Hematopoietic multipotent progenitor cell treated with erythropoietin and hydrocortisone succinate and interleukin-3 and kit ligand, for 8 days (in vitro differentiated cells): ENCODE results near the gene PCED1B.
"Not testable (repeated sequence)": the region's sequence is repeated elsewhere in the genome, so short reads cannot be mapped to it uniquely, and the experiment has no call there.

Experiments
- DNase-seq: peaks from one replicate; pipeline ENCODE4 v3.0.0-alpha.2; 2015

The PCED1B gene, protein sequence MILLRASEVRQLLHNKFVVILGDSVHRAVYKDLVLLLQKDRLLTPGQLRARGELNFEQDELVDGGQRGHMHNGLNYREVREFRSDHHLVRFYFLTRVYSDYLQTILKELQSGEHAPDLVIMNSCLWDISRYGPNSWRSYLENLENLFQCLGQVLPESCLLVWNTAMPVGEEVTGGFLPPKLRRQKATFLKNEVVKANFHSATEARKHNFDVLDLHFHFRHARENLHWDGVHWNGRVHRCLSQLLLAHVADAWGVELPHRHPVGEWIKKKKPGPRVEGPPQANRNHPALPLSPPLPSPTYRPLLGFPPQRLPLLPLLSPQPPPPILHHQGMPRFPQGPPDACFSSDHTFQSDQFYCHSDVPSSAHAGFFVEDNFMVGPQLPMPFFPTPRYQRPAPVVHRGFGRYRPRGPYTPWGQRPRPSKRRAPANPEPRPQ

DNA sequence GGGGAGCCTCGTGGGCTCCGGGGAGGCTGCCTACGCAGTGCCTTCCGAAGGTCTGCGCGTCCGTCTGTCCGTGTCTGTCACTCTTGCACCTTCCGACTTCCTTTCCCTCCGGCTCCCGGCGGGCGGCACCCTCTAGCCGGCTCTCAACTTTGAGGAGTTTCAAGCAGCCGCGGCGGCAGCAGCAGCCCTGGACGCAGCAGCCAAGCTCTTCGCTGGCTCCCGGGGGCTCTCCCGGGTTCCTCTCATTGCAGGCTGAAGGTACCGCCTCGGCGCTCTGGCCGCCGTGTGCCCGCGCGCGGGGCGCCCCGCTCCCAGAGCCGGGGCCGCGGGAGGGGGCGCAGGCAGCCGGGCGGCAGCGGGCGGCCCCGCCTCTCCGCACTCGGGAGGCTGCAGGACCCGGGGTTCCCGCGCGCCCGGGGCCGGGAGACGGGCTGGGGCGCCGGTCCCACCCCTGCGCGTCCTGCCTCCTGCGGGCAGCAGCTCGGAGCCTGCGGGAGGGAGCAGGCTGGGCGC is at the start of gene PCED1B, which contains the start of gene AMIGO2:
Gene PCED1B (plus strand): TSS at position 154 of the 513 bp plus-strand sequence. CDS start 155,443 bp downstream, outside the sequence.
Gene AMIGO2 (minus strand): TSS at position 492 of the 513 bp plus-strand sequence. CDS start 957 bp downstream, outside the sequence.
- DNase-seq = peak; percentile 81

DNA sequence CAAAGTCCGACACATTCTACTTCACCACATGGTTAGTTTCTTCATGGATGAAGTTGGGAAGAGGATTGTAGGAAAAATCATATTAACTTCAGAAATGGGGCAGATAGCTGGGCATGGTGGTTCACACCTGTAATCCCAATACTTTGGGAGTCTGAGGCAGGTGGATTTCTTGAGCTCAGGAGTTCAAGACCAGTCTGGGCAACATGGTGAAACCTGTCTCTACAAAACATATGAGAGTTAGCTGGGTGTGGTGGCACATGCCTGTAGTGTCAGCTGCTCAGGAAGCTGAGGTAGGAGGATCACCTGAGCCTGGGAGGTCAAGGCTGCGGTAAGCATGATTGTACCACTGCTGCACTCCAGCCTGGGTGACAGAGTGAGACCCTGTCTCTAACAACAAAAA is 49.5 kb upstream of the PCED1B start:
- no peak for DNase-seq

DNA sequence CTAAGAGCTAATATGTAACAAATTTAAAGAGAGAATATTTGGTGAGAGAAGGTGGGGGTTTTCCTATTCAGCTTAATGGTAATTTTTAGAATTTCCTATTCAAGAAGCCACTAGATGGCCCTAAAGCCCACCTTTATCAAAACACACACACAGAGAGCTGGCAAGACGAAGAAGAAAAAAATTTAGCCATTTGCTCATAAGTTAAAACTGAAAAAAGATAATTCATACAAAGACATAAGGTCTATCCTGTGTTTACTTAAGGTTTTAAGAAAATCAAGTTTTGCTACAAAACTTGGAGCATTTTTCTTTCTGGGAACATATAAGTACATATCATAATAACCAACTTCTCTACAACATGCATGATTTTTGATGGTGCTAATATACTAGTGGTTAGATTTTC is 46.8 kb upstream of the PCED1B start:
- peak; percentile 76 for DNase-seq

DNA sequence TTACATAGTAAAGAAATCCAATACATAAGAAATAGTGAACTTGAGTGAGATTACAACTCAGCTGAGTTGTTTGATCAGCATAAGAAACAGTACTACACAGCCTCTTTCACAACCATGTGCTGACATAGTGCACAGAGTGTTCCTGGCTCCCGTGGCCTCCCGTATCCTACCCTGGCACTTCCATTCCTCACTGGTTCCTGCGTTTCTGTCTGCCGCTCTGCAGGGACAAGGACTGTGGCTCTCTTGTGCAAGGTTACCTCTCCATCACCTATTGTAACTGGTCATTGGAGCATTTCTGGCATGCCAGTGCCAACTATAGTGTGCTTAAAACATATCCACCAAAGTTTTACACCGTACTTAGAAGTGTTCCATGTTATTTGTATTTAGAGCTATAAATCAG is 46.3 kb upstream of the PCED1B start:
- no peak for DNase-seq

DNA sequence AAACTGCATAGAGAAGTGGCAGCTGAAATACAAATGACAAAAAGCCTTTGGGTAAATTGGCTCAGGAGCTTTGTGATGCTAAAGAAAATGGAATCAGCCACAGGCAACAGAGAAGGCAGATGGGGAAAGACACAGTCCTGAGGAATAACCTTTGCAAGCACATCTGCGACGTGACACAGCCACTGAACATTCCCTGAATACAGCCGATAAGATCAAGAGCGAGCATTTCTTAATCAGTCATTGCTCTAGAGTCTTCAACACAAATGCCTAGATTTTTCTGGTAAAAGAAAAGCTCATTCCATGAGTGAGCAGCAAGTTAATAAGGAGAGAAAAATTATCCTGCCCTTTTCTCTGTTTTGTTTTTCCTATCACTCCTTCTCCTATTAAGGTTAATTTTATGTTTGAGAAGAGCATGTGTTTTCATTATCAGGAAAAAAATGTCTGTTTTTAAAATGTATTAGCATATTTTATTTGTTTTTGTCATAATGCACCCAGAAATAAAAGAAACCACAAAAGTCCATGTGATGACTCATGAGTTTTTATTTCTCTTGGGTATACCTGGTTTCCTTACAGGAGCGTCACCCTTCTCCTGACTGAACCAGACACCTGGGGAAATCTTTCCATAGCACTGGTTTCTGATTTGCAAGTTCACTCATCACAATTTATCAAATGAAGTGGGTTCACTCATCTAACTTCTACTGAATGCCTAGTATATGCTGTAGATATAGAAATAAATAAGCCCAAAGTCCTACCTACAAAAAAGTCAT is 45.4 kb upstream of the PCED1B start:
- no peak for DNase-seq

DNA sequence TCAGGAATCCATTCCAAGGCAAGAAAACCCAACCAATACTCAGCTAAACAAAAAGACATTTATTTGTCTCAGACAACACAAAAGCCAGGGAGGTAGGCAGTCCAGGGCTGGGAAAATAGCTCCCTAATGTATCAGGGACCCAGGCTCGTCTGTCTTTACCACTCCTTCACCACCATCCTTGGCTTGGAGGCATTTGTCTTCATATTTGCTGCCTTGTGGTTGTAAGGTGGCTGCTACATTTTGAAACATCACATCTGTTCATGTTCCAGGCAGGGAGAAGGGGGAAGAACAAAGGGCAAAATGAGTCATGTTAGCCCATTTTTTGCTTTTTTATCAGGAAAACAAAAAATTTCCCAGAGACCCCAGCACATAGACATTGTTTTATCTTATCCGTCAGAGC is 44.8 kb upstream of the PCED1B start:
- no peak for DNase-seq

DNA sequence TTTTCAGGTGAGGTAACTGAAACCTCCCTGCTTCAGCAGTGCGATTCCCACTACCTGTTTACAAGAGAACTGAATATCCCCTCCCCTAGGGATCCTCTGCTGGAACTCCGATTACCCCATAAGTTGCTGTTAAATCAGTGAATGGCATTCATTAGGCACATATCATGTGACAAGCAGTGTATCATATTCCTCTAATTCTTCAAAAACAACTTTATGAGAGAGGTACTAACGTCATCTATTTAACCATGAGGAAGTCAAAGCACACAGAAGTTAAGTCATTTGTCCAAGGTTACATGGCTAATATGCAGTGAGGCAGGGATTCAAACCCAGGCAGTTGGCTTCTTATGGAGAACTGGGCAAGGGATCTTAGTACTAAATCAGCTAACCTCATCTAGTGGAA is 43.9 kb upstream of the PCED1B start:
- no peak for DNase-seq

DNA sequence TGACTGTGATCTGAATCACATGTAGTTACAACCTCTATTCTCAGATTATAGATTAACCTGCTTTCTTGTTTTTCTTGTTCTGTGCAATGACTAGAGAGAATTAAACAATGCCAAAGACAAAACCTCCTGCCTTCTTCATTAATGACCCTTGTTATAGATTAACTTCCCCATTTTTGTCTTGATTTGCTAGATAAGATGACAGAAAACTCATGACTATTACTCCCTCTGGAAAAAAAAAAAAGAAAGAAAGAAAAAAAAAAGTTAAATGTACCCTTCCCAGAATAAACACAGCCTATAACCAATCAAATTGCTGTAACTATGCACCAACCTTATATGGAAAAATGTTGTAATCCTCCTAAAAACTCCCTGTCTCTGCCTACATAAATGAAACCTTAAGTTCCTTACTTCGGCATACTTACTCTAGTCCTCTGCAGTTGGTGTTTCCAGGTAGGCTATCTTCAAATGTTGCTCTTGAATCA is 41.1 kb upstream of the PCED1B start:
- DNase-seq = peak; percentile 8

DNA sequence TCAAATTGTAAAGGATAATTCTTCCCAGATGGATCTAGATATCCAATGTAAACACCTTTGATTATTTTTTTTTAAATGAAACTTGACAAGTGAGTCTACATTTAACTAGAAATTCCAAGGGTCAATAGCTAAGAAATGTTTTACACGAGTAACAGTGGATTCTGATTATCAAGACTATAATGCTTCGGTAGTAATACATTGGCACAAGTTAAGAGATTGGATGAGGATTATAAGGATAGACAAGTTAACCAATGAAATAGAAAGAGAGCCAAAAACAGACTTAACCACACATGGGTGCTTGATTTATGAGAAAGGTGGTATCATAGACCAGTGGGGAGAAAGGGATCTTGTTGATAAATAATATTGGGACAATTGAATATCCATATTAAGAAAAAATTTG is 40.3 kb upstream of the PCED1B start:
- DNase-seq = no peak

DNA sequence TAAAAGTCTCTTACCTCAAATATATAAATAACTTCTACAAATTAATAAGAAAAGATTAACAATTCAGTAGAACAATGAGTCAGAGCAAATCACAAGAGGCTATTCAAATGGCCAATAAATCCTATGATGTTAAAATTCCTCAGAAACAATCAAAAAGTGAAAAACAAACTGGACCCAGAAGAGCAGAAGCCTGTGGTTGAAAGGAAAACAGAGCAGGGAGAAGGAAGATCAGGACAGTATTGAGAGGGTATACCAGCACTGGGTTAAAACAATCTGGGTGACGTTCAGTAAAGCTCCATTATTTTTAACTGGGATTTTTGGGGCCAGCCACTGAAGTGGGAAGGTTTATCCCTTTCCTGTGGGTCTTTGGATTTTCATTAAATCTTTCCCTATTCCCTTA is 39.7 kb upstream of the PCED1B start:
- DNase-seq = no peak

DNA sequence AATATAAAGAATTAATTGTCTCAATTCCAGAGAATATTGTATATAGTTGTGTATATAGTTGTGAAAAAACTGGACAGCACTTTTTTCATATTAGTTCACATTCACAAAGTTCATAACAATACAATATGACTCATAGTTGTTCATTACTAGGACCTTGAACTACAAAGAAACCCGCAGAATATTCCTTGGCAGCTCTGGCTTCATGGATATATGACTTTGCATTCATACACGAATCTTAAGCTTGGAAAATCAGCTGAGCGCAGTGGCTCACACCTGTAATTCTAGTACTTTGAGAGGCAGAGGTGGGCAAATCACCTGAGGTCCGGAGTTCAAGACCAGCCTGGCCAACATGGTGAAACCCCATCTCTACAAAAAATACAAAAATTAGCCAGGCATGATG is 38.1 kb upstream of the PCED1B start:
- no peak for DNase-seq

DNA sequence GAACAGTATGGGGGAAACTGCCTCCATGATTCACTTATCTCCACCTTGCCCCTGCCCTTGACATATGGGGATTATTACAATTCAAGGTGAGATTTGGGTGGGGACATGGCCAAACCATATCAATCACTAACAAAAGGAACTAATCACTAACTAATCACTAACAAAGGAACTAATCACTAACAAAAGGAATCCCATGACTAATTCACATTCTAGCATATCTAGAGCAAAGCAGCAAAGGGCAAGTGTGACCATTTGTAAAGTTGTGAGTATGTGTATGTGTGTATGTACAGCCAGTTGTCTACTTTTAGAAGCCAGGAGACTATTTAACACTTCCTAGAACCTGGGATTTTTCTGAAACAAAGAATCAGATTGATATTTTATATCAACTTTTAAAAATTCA is 30.9 kb upstream of the PCED1B start:
- DNase-seq = no peak

DNA sequence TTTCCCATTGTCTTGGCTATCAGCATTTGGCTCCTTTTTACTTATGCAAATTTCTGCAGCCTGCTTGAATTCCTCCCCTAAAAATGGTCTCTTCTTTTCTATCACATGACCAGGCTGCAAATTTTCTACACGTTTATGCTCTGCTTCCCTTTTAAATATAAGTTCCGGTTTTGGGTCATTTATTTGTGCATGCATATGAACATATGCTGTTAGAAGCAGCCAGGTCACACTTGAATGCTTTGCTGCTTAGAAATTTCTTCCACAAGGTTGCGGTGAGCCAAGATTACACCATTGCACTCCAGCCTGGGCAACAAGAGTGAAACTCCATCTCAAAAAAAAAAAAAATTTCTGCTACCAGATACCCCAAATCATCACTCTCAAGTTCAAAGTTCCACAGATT is 28.1 kb upstream of the PCED1B start:
- not testable (repeated sequence) for DNase-seq

DNA sequence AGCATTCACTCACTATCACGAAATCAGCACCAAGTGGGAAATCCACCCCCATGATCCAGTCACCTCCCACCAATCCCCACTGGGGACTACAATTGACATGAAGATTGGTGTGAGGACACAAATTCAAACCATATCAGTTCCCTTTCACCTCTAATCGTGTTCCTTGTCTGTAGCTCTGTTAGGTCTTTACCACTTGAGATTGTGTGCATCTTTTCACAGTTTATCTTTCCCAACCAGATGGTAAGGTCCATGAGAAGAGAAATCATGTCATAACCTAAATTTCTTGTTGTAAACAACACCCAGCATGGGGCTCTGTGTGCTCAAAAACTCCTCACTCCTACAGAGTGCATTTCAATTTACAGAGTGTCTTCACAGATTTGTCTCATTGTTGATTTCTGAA is 27.1 kb upstream of the PCED1B start:
- DNase-seq = peak; percentile 29

DNA sequence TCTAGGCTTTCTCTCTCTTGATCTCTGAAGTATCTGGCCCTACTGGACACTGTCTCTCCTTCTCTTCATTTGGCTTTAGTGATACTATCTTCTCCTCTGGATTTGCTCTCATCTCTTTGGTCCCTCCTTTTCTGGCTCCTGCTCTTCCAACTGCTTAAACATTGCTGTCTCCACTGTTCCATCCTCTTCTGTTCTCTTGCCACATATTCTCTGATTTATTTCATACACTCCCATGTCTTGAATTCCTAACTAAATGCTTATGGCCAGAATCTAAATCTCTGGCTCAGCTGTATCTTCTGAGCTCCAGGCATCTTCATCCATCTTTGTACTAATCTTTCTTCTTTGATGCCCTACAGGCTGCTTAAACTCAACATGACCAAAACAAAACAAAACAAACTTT is 25.5 kb upstream of the PCED1B start:
- no peak for DNase-seq

DNA sequence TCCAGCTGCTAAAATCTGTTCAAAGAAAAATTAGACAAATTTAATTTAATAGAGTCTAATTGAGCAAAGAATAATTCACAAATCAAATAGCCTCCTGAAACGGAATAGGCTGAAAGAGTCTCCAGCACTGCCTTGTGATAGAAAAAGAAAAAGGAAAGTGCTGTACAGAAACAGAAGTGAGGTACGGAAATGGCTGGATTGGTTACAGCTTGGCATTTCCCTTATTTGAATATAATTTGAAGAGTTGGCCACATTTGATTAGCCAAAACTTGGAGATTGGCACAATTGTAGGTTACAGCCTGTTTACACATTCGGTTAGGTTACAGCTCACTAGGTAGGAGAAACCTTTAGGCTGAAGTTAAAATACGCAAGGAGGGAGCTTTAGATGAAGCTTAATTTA is 24.8 kb upstream of the PCED1B start:
- no peak for DNase-seq

DNA sequence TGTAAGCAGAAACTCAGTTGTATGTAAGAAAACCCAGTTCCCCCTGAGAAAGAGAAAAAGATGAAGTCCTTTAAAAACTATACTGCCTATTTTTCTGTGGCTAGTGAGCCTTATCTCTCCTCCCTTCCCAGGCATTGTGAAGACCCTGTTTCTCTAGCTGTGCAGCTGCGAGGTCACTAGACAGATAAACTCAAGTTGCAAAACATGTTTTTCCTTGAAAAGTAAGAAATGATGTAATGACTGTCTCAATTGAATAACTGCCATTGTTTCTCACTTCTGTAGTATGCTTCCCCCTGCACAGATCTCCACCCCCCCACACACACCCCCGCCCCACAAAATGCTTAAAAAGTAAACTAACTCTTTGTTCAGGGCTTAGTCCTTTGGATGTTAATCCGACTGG is 23.6 kb upstream of the PCED1B start:
- peak; percentile 69 for DNase-seq

DNA sequence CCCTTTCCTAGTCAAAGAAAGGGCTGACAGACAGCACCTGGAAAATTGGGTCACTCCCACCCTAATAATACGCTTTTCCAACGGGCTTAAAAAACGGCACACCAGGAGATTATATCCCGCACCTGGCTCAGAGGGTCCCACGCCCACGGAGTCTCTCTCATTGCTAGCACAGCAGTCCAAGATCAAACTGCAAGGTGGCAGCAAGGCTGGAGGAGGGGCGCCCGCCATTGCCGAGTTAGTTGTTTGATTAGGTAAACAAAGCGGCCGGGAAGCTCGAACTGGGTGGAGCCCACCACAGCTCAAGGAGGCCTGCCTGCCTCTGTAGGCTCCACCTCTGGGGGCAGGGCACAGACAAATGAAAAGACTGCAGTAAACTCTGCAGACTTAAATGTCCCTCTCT is 22.5 kb upstream of the PCED1B start:
- DNase-seq = not testable (repeated sequence)

DNA sequence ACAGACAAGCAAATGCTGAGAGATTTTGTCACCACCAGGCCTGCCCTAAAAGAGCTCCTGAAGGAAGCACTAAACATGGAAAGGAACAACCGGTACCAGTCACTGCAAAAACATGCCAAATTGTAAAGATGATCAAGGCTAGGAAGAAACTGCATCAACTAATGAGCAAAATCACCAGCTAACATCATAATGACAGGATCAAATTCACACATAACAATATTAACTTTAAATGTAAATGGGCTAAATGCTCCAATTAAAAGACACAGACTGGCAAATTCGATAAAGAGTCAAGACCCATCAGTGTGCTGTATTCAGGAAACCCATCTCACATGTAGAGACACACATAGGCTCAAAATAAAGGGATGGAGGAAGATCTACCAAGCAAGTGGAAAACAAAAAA is 20.8 kb upstream of the PCED1B start:
- DNase-seq = not testable (repeated sequence)

DNA sequence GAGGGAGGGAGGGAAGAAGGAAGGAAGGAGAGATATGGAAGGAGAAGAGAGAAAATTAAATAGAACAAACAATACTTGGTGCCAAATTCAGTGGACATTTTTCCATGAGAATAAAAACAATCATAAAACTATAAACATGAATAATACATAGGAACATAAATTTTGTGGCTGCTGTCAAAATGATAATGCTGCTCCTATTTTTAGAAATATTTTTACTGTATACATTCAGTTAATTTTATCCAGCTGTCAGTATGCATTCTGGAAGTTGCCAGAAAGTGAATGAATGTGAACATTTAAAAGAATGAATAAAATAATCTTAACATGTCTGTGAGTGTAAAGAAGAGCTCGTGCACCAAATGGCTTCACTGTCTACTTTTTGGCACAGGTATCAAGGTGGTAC is 13.9 kb upstream of the PCED1B start:
- no peak for DNase-seq

DNA sequence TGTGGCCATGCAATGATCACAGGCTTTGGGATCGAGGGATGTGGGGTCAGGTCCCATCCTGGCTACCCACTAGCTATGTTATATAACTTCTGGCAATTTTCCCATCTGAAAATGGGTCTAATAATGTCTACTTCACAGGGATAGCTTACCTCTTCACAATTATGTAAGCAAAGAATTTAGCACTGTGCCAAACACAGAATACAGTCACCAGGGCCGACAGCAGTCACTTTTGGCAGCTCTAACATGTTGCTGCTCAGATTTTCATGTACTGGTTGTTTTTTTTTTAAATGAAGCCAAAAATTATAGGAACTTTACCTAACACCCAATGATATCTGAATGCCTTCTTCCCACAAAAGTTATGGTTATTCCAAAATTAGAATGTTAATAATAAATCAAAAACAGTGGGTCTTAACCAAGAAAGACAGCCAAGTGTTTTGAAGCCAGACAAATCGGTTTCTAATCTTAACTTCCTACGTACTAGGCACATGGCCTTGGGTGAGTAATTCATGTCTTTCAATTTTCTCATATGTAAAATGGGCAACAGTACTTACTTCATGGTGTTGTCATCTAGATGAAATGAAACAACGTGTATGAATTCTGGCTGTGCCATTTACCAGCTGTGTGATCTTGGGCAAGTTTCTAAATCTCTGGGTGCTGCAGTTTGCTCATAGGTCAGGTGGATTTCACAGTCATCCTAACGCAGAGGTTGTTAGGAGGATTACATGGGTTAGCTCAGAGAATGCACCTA is 13.0 kb upstream of the PCED1B start:
- DNase-seq = no peak

DNA sequence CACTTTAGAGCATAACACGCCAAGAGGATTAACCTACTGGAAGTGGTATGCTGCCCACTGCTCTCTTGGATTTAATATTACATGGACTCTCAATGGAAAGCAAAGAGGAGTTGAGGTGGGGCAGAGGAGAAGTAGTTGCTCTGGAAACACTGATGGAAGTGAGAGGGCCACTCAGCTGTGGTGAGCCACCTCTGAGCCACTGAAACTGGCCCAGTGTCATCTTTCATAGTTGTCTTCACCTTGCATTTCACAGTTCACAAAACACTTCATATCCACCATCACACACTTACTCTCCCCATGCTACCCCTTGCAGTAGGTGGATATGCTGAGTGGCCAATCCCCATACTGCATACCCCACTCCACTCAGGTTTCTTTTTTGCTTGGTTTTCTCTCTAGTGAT is 12.2 kb upstream of the PCED1B start:
- DNase-seq = no peak
